COLO668 (cell line): Measurements from ENCODE around the gene LY6G5B.

Source experiments
- DNase-seq: peaks from one replicate; lab custom pipeline; 2025; ENCODE audit not compliant: unreplicated experiment; lab: John Stamatoyannopoulos, UW

LY6G5B gene

GRCh38 chr6:31713991-31714684 is 44.4 kb downstream of the LY6G5B start:
- no peak for DNase-seq

GRCh38 chr6:31715022-31715958 is 45.5 kb downstream of the LY6G5B start, which contains the start of gene LY6G6D:
LY6G6D (plus strand) TSS chr6:31715348; CDS start chr6:31715356, 8 bp downstream.
- no peak for DNase-seq

GRCh38 chr6:31717499-31718222 is 47.9 kb downstream of the LY6G5B start:
- DNase-seq: peak; percentile 2

- DNase-seq: peak; percentile 17
These were observed 48.5 kb downstream of the LY6G5B start for GRCh38 chr6:31718265-31718664.

GRCh38 chr6:31719001-31719400 is 49.2 kb downstream of the LY6G5B start:
- no peak for DNase-seq

GRCh38 chr6:31720196-31720770 is 50.5 kb downstream of the LY6G5B start:
- DNase-seq: no peak

GRCh38 chr6:31721351-31722020 is 51.7 kb downstream of the LY6G5B start, which contains the start of gene LY6G6C:
LY6G6C (minus strand) TSS chr6:31721746; CDS start chr6:31721679, 67 bp downstream.
- no peak for DNase-seq

GRCh38 chr6:31722173-31722572 is 52.4 kb downstream of the LY6G5B start:
- no peak for DNase-seq
